Pancreas (tissue), 10 donors: ENCODE measurements around the gene NXPH4. TPM values are rescaled to one million over a fixed set of nuclear protein-coding genes. Genes with fewer than 3 reads are reported as not detected.

Experiments used
- ATAC-seq, 4 donors: fragments of 200-7000 bp; cut with Tn5 transposase; one replicate each; pipeline versions ENCODE4 v1.8.0 to v1.9.1; 2020; ENCODE audit warnings: mild to moderate bottlenecking in 4 of 4, moderate library complexity in 4 of 4
- DNase-seq, 6 donors: peaks; one replicate each; pipeline ENCODE4 v3.0.0-alpha.2; 2020
- FAIRE-seq: peaks from 2 replicates; lab custom pipeline; 2012; peaks lifted over from hg19 to GRCh38; lab: Jason Lieb, UNC
- H3K27ac ChIP-seq, 4 donors: fragments of 200-600 bp; sonication (generic); 1 replicate in 3 of 4; 2 replicates in 1 of 4; pipeline versions ENCODE4 v1.5.0 to v1.8.0; 2020
- H3K27me3 ChIP-seq, 4 donors: fragments of 200-600 bp; one replicate each; pipeline ENCODE4 v1.8.0; 2021
- H3K36me3 ChIP-seq, 3 donors: fragments of 200-600 bp; sonication (generic) in 1 of 3; one replicate each; pipeline versions ENCODE4 v1.5.0 to v1.8.0; 2020 to 2021
- H3K4me1 ChIP-seq, 3 donors: fragments of 200-600 bp; one replicate each; pipeline ENCODE4 v1.8.0; 2021
- H3K4me3 ChIP-seq, 4 donors: fragments of 200-600 bp; sonication (generic) in 2 of 4; one replicate each; pipeline versions ENCODE4 v1.5.0 to v1.8.0; 2020 to 2021
- H3K9me3 ChIP-seq, 4 donors: fragments of 200-600 bp; one replicate each; pipeline ENCODE4 v1.8.0; 2021
- CTCF ChIP-seq, 4 donors: fragments of 200-600 bp; sonication (generic) in 3 of 4; IDR thresholded peaks; one replicate each; pipeline versions ENCODE4 v1.5.0 to v1.8.0; 2021; ENCODE audit warnings: antibody characterized with exemption in 4 of 4
- WGBS, 2 donors: extraction: QIAGEN DNeasy Blood & Tissue Kit; methylation state at CpG; one replicate each; pipeline ENCODE4 v1.1.7; 2013; 5-methylcytosine and 5-hydroxymethylcytosine counted together
- intact Hi-C, 3 donors: fragments of 100-400 bp; cut with DNase I; formaldehyde crosslinking; loops; one replicate each; pipeline versions ENCODE4 v1.11.1 to v1.14.2; 2022
- polyA plus RNA-seq, 2 donors: library from polyadenylated mRNA; stranded (reverse); fragments of 200-250 nt; gene quantifications; one replicate each; pipeline ENCODE4 v1.2.3, GENCODE V29; 2013
- total RNA-seq, 6 donors: library from RNA; stranded (reverse); fragmentation: NEBNext Ultra II Directional in 4 of 6; extraction: Animal tissue kit (Norgen Biotek cat#: 25700) in 4 of 6; gene quantifications; one replicate each; pipeline versions ENCODE4 v1.2.1 to v1.2.4, GENCODE V29; 2021 to 2023
- donor health status: healthy with polysubstance abuse.
- donor health status: DM: no; HTN: no; CAD: no; lungs with moderate emphysema.
- donor health status: DM: no; HTN: no; CAD: no.
- donor health status: control.
- donor health status: control.
- donor health status: Bipolar disorder and iron deficiency.
- donor health status: DM: yes; HTN: yes; CAD: no.
- donor health status: DM: no; HTN: no; CAD: no.
- donor health status: DM: no; HTN: no; CAD: no.
- donor health status: DM: yes; HTN: yes; CAD: no.

The NXPH4 gene
- total and polyA plus RNA-seq, 8 donors, result 0.28 to 3.3 (median 0.79) TPM

GRCh38 chr12:57255916-57256315 lies 39.3 kb downstream of the NXPH4 start:
- intact Hi-C loops, result no loop called here
- H3K9me3 ChIP-seq, result no peaks in the 10 kb centered on the region
- DNase-seq, result no peak
- H3K36me3 ChIP-seq, result peaks cover 0 to 16% (median 8%) of the 10 kb centered on the region in 3 donors
- 88 to 90% methylated on average over 6 of the region's 6 CpGs for WGBS, 2 donors
- FAIRE-seq, result no peak
- H3K27ac ChIP-seq, result no peak overlapping the region
- H3K27me3 ChIP-seq, result no peaks in the 10 kb centered on the region
- no peak for ATAC-seq
- no peak overlapping the region for H3K4me3 ChIP-seq
- peaks cover 4 to 16% (median 7%) of the 10 kb centered on the region in 3 donors for H3K4me1 ChIP-seq
- TF ChIP-seq CTCF (IDR thresholded peaks at IDR 0.05), result no peak

- peak; percentile 80 to 92 (median 86) for ATAC-seq
- no peak for TF ChIP-seq CTCF (IDR thresholded peaks at IDR 0.05)
- intact Hi-C loops, result no loop called here
- peaks cover 4 to 16% (median 7%) of the 10 kb centered on the region in 3 donors for H3K4me1 ChIP-seq
- FAIRE-seq, result no peak
- 16 to 18% methylated on average over 6 of the region's 6 CpGs for WGBS, 2 donors
- H3K27ac ChIP-seq, result peak overlapping the region in 2 of 4 donors; percentile 4 to 51
- H3K4me3 ChIP-seq, result no peak overlapping the region
- DNase-seq, result peak in 4 of 6 donors; percentile 52 to 70 (median 64)
- peaks cover 0 to 16% (median 8%) of the 10 kb centered on the region in 3 donors for H3K36me3 ChIP-seq
- H3K27me3 ChIP-seq, result no peaks in the 10 kb centered on the region
- no peaks in the 10 kb centered on the region for H3K9me3 ChIP-seq
Measured at GRCh38 chr12:57258977-57259970, 42.7 kb downstream of the NXPH4 start.

GRCh38 chr12:57260366-57260765 lies 43.8 kb downstream of the NXPH4 start:
- no peak for ATAC-seq
- H3K36me3 ChIP-seq, result peaks cover 0 to 16% (median 8%) of the 10 kb centered on the region in 3 donors

GRCh38 chr12:57261428-57261865 lies 44.9 kb downstream of the NXPH4 start:
- no peak overlapping the region for H3K27ac ChIP-seq
- H3K9me3 ChIP-seq, result no peaks in the 10 kb centered on the region
- TF ChIP-seq CTCF (IDR thresholded peaks at IDR 0.05), result no peak
- ATAC-seq, result peak in 2 of 4 donors; percentile 38 to 45
- peaks cover 4 to 16% (median 7%) of the 10 kb centered on the region in 3 donors for H3K4me1 ChIP-seq
- no peak for DNase-seq
- peaks cover 0 to 20% (median 8%) of the 10 kb centered on the region in 3 donors for H3K36me3 ChIP-seq
- no peaks in the 10 kb centered on the region for H3K27me3 ChIP-seq
- 41 to 65% methylated on average over 2 of the region's 2 CpGs for WGBS, 2 donors
- no peak for FAIRE-seq
- H3K4me3 ChIP-seq, result no peak overlapping the region
- intact Hi-C loops, result no loop called here

More at GRCh38 chr12:57260366-57260765, 43.8 kb downstream of the NXPH4 start:
- FAIRE-seq (no peak), DNase-seq (no peak)
- no peak for TF ChIP-seq CTCF (IDR thresholded peaks at IDR 0.05)
- intact Hi-C loops, result no loop called here
- Histone ChIP-seq H3K27me3 (no peaks in the 10 kb centered on the region), H3K4me1 (peaks cover 4 to 16% (median 7%) of the 10 kb centered on the region in 3 donors), H3K4me3 (no peak overlapping the region), H3K27ac (no peak overlapping the region), H3K9me3 (no peaks in the 10 kb centered on the region)
- 91 to 93% methylated on average over 4 of the region's 4 CpGs for WGBS, 2 donors
